ENCODE results near the gene RCCD1. TPM values are rescaled to one million over a fixed set of nuclear protein-coding genes. Genes with fewer than 3 reads are reported as not detected.

Gene RCCD1
- total RNA-seq, 1 experiment from 2014 or later, result 22.8 TPM

DNA sequence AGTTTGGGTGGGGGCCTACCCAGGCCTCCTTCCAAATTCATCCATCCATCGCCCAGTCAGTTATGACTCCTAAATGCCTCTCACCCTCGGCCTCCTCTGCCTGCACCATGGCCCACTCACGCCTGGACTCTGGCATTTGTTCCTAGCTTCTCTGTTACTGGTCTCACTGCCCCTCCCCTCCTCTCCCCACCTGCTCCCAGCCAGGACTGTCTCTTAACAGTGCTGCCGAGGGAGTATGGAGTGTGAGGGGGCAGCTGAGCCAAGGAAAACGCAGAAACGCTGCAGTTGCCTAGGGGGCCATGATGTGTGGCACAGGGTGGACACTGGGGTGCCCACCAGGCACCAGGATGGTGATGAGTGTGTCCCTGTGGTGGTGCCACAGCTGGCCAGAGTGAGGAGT is 3.1 kb downstream of the RCCD1 start:
- no peak for TF ChIP-seq CTCF (conservative IDR thresholded peaks at IDR 0.05)
- Histone ChIP-seq H4K8ac (replicated peaks; ENCODE audit: insufficient read length, low read depth, low read length) (no peak overlapping the region), H2BK15ac (ENCODE audit: low read depth, low read length) (no peak overlapping the region), H2AFZ (ENCODE audit: low read length) (no peak overlapping the region), H3K9ac (ENCODE audit: extremely low read depth, insufficient read length, low read length) (no peak overlapping the region), H3K4ac (ENCODE audit: low read depth, low read length) (no peak overlapping the region), H3T11ph (ENCODE audit: low read length) (no peak overlapping the region), H3K4me1 (ENCODE audit: insufficient read depth, low read length) (peaks cover 7% of the 10 kb centered on the region; the same call in 1 of the 2 replicates), H2BK12ac (ENCODE audit: insufficient read length, low read depth, low read length) (no peak overlapping the region), H4K91ac (ENCODE audit: insufficient read length, low read depth, low read length) (no peak overlapping the region), H2BK20ac (ENCODE audit: low read depth, low read length, poor library complexity, severe bottlenecking) (no peak overlapping the region), H4K20me1 (ENCODE audit: control insufficient read depth, insufficient read depth, insufficient read length) (peaks cover 3% of the 10 kb centered on the region), H2BK120ac (ENCODE audit: low read depth, low read length, poor library complexity, severe bottlenecking) (no peak overlapping the region), H3K27me3 (ENCODE audit: insufficient read depth, low read length) (no peaks in the 10 kb centered on the region), H3K18ac (ENCODE audit: insufficient read length, low read depth, low read length) (no peak overlapping the region), H3K14ac (ENCODE audit: insufficient read depth, low read length) (no peak overlapping the region), H3K23me2 (ENCODE audit: insufficient read length, low read depth, low read length, poor library complexity, severe bottlenecking) (peaks cover 15% of the 10 kb centered on the region), H2AK5ac (ENCODE audit: insufficient read length, low read length) (no peak overlapping the region), H4K5ac (ENCODE audit: insufficient read length, low read depth, low read length) (no peak overlapping the region), H3K23ac (ENCODE audit: insufficient read length, low read depth, low read length) (no peak overlapping the region), H3K27ac (ENCODE audit: insufficient read length, low read depth, low read length) (no peak overlapping the region), H3K79me1 (ENCODE audit: insufficient read depth, low read depth, low read length, poor library complexity, severe bottlenecking) (no peaks in the 10 kb centered on the region), H3K56ac (ENCODE audit: insufficient read length, low read depth, low read length) (no peak overlapping the region), H2BK5ac (ENCODE audit: insufficient read length, low read length) (no peak overlapping the region), H3K9me3 (ENCODE audit: control insufficient read depth, low read depth, low read length) (no peaks in the 10 kb centered on the region), H3K4me2 (ENCODE audit: insufficient read depth, insufficient read length, low read length) (peak overlapping the region; percentile 41), H3K79me2 (ENCODE audit: insufficient read depth, low read length) (no peaks in the 10 kb centered on the region)
- DNase-seq, result no peak
- H3K27me3 Mint-ChIP-seq (ENCODE audit: low read depth), result no peaks in the 10 kb centered on the region
- H3K9me3 Mint-ChIP-seq, result no peaks in the 10 kb centered on the region
- H3K27ac Mint-ChIP-seq, result peak overlapping the region in 2 of 3 experiments; percentile 61 to 94; a peak in 2 of 7 replicates
- no CpG with 5 or more reads among the region's 6 CpGs for WGBS (ENCODE audit: extremely low coverage, insufficient read length, low lambda C conversion rate)
- H3K36me3 Mint-ChIP-seq (ENCODE audit: insufficient read depth in 1 of 3, low read depth in 3 of 3), result peaks cover 13 to 48% (median 43%) of the 10 kb centered on the region in 3 experiments
- peaks cover 15 to 16% of the 10 kb centered on the region in 2 experiments for H3K4me1 Mint-ChIP-seq
- H3K4me3 Mint-ChIP-seq, result peak overlapping the region; percentile 70 to 80

Data from H9 (cell line).